HG02588 (cell line): ENCODE measurements around the gene CAMK1D.

ENCODE experiments used
- ATAC-seq: cut with Tn5 transposase; IDR thresholded peaks from one replicate; pipeline ENCODE4 v1.9.1; 2021; ENCODE audit warnings: mild to moderate bottlenecking, moderate library complexity; ENCODE audit not compliant: unreplicated experiment

CAMK1D gene

DNA sequence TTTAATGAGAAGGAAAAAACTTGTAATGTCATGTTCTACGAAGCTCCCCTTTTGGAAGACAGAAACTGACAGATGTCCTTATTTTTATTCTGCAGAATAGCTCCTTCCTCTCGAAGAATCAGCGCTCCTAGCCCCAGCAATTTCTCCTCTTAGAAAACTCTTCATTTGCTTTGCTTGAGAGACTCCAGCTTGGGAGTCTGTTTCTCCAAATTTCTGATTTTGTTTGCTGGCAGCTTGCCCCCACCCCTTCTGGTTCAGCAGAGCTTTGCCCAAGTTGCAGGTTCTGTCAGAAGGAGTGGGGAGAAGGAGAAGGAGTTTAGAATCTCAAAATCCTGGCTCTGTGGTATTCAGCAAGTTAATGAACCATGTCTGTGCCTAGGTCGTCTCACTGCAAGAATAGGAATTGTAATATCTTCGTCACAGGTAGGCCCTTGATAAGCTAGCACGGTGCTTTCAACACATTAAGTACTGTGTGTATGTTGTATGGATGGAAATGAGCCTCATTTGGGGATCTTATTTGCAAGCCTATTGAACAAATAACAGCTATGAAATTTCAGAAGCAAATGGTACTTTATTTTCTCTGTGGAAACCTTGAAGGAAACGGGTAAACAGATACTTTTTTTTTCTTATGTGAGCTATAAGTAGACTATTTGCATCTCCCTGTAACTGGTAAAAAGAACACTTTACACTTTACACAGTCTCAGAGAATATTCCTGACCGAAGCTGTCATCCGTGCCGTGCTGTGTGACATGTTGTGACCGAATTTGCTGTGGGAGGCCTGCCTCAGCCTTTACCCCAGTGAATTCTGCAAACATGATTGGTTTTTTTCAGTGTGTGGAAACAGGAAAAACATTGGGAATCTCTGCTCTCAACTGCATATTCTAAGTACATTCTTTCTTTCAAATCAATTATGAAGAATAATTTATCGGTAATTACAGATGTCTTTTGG, 290.9 kb downstream of the CAMK1D start:
- no peak for ATAC-seq

DNA sequence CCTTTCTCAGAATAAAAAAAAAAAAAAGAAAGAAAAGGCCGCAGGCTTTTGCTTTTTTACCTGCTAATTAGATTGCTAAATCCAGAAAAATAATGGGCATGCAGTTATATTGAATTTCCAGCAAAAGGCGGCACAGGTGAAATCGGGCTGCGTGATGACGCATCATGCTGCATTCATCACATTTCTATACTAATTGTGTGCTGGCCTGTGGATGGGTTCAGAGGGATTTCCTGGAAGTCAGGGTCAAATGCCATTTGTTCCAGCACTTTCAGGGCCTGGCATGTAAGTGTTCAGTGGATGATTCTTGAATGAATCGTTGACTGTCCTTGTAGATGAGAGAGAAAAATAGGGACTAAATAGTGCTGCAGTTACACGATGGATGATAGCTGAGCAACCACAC, 292.7 kb downstream of the CAMK1D start:
- no peak for ATAC-seq

DNA sequence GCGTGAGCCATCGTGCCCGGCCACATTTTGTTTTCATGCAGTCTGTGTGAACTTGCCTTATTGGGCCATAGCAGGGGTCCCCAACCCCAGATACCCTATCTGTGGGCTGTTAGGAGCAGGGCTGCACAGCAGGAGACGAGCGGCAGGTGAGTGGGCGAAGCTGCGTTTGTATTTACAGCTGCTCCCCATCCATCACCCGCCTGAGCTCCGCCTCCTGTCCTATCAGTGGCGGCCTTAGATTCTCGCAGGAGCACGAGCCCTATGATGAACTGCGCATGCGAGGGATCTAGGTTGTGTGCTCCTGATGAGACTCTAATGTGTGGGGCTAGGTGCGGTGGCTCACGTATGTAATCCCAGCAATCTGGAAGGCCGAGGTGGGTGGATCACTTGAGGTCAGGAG, 293.9 kb downstream of the CAMK1D start:
- no peak for ATAC-seq

DNA sequence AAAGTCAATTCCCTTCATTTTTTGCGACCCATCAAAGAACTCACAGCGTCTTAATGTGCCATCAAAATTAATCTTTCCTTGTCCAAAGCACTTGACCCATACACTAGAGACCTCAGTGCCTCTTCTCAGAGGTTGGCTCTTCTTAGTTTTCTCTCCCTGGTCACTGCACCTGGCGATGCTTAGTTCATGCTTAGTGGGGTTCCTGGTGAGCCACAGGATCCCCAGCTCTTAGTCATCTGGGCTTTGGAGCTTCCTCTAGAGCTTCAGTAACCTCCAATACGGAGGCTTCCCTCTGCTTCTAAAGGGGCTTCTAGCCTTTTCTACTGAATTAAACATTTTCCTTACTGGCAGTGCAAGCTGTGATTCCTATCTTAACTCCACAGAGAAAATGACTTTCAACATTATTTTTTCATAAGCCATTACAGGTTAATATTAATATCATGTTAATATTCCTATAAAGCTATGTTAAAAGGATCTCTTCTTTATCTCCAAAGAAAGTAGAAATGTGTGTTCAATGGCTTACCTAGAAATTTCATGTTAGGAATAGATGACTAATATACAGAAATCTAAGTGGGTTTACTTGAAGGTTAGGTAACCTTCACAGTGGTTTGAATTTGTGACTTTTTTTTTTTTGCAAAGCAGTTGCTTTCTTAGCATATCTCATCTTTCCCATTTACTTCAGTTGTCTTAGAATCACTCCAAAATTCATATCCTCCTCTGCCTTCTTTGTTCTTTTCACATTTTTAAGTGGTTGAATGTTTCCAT, 295.2 kb downstream of the CAMK1D start:
- no peak for ATAC-seq

DNA sequence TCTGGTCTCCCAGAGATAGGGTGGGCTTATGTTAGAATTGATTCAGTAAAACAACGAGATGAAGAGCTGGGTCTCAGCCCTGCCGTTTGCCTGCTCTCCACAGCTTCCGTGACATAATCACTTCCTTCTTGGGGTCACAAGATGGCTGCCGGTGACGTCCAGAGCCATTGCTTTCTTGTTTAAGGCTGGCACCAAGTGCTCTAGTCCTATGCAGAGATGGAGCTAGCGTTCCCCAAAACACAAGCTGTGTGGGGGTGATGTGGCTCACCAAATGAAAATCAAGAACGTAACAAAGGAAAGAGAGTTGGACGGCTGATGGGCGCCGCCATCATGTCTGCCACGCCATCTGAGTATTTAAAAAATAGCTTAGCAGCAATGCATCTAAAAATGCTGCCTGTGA, 296.1 kb downstream of the CAMK1D start:
- ATAC-seq = no peak

DNA sequence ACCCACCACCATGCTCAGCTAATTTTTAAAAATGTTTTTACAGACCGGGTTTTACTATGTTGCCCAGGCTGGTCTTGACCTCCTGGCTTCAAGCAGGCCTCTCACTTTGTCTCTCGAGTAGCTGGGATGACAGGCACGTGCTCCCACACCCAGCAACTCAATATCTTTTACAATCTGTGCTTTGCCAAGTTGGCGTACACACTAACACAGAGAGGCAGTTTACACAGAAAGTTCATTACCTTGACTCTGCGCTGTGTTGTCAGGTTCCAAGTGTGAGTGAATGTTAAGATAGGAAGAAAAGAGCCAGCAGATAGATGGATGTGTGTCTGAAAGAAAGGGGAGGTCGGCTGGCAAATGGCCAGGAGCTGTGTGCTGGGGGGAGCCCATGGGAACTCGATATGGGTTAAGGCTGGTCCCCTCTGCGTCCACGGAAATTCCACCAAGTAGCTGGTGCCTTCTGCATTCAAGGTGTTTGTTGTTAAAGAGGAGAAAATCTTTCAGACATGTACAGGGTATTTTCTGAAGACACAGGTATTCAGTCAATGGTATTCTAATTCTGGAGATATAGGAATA, 299.8 kb downstream of the CAMK1D start:
- no peak for ATAC-seq

DNA sequence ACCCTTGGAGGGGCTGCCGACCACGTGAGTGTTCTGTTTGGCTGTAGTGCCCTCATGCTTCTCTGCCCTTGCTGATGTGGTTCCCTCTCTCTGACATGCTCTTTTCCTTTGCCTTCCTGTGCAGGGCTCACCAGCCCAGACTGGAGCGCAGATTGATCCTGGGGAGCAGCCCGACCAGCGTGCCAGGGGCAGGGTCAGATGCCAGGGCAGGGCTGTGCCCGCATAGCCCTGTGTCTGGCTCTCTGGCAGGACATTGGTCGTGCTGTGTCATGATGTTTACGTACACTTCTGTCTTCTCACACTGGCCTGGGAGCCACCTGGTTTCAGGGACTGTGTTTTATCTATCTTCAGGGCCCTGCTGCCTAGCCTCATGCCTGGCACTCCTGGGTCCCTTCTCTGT, 300.8 kb downstream of the CAMK1D start:
- ATAC-seq = no peak

DNA sequence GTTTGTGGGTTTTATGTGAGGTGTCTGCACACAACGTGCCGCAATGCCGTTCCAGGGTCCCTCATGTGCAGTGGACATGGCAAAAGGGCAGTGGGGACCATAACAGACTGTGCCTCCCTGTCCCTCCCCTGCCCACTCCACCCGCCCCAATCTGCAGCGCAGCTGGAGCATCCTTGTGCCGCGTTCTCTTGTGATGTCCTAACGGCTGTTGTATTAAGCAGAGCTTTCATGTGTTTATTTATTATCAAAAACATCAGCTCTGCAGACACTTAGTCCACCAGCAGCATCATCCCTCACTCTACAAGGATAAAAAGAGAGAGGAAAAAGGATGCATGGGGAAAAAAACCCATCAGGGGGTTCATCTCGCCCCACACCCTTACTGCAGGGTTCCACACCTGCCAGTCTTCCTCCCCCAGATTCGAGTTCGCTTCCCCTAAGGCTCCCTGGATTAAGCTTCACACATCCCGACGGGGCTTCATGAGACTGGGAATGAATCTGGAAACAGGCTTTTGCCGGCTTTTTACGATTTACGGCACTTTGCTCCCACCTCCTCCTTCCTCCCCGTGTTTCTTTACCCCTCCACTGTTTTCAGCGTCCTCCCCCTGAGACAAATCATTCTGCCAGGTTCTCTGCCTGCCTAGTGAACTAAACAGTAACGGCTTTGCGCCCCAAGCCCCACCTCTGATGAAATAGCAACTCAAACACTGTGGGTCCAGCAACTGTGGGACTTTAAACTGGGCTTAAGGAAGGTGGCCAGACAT, 301.4 kb downstream of the CAMK1D start:
- ATAC-seq = no peak

DNA sequence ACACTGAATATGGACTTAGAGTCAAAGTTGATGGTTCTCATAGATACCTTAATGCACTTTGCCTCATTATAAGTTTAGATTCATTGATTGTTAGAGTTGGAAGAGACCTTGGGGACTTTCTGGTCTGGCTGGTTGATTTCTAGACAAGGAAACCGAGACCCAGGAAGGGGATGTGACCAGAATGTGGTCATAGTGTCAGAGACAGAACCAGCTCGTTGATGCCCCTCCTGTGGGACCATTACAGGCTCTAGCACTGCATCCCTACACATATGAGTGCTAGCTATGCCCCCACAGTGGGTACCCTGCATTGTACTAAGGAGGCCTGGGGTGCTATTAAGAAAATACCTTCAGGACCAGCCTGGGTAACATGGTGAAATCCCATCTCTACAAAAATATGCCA, 306.6 kb downstream of the CAMK1D start:
- ATAC-seq = no peak

DNA sequence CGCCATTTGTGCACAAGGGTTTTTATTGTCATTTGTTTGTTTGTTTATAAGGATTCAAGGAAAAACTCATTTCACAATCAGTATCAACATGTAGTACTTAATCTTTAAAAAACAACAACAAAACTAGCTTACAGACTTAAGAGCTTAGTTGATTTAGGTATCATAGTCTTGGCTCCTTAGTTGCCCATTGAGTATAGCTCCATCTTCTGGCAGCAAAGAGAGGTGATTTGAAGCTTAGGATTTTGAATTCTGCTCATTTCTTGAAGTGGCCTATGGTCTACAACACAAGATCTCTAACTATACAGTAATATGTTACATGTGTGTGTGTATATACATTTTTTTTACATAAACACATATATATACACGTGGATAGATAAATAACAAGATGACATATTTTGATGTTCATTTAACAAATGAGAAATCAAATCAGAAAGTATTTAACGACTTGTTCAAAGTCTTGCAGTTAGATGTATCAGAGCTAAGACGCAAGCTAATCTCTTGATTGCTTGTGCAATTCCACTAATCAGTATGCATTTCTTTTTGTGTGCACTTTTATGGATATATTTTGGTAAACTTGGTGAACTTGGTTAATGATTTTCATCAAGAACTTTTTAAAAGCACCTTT, 307.3 kb downstream of the CAMK1D start:
- no peak for ATAC-seq

DNA sequence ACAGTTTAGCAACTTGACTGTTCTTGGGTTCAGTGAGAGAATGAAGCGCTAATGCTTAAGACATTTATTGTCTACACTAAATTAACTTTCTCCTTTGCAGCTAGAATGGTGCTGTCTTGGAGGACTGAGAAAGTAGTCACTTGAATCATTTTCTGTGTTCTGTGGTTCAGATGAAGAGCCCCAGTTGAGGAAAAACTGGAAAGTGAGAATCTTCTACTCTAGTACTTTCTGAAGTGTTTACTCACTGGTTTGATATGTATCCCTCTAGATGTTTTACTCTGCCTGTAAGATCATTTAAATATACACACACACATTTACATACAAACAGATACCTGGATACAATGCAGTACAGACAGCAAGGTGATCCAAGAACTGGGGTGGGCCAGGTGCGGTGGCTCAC, 308.1 kb downstream of the CAMK1D start:
- no peak for ATAC-seq

DNA sequence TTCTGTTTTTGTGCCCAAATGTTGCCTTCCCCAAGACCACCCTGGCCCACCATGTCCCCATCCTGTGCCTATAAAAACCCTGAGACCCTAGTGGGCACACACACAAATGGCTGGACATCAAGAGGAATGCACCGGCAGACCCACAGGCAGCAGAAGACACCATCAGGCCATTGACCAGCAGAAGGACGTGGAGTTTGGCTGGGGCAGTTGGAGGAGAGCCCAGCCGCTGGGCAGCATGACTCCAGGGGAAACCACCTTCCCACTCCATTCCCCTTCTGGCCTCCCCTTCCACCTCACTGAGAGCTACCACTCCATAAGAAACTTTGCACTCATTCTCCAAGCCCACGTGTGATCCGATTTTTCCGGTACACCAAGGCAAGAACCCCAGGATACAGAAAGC, 309.2 kb downstream of the CAMK1D start:
- ATAC-seq = no peak

DNA sequence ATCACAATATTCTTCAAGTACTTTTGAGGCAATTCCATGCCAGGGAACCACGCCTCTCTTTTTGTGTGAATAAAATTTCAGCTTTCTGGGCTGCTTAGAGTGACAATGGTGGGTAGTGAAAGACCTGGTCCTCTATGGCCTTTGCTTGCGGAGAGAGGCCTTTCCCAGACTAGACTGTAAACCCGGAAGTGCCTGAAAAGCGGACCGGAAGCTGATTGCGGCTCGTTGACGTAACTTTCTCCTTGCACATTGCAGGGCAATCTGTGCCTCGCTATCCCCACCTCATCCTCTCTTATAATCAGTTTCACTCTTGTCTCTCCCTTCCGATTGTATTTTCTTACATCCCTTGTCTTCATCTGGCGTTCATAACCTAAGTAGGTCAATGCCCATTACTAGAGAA, 310.4 kb downstream of the CAMK1D start:
- ATAC-seq = no peak

DNA sequence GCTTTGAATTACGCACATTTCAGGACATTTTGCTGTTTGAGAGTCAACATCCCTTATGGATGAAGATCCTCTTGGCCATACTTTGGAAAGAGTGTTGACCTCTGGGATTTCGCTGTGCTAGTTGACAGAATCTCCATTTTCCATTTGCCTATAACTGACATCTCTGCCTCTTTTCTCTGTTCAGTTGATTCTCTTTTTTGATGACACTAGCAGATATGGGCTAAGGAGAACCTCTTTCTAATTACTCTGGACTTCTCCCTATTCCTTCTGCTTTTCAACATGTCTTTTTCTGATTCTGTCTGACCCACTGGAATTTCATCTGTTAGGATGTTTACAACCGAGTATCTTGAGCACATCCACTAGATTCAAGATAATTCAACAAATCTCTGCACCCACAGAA, 311.5 kb downstream of the CAMK1D start:
- no peak for ATAC-seq

DNA sequence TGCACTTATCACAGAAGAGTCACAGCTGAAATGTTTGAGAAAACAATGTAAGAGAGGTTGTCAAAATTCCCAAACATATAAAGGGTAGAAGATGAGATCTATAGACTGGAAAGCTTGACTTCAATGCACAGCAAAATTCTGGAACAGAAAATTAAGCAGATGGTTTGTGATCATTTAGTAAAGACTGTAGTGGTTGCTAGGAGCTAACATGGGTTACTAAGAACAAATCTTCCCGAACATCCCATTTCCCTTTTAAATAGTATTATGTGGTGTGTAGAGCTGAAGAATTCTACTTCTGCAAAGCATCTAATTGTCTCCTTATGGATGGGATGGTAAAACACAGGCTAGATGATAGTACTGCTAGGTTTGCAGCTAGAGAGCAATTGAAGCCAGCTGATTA, 312.3 kb downstream of the CAMK1D start:
- no peak for ATAC-seq

DNA sequence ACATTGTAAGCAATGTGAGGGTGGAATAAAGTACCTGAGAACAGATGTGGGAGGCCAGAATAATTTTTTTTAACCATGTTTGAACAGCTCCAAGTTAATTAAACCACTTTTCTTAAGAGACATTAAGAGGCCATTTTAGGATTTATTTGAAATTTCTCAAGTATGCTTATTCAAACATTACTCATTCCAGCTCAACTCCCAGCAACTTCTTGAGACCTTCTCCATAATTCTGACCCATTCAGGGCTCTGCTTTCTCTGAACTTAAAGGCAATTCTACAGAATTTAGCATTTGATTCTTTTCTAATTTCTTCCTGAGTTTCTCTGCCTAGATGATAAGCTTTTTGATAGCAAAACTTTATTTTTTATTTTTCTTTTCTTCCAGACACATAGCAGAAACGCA, 314.5 kb downstream of the CAMK1D start:
- no peak for ATAC-seq

DNA sequence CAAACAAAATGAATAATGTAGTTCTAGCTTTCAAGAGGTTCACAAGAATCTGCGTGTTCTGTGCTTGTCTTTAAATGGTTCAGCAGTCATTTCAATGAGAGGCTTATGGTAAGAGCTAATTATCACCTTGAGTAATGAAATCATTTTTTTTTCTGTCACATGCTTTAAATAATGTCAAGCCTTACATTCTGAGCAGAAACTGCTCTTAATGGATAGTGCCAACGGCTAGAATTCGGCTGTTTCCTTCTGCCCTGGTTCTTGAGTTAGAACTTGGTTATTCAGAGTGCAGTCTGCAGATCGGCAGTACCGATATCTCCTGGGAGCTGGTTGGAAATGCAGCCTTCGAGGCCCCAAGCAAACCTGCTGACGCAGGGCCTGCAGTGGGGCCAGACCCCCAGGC, 316.2 kb downstream of the CAMK1D start:
- ATAC-seq = no peak

DNA sequence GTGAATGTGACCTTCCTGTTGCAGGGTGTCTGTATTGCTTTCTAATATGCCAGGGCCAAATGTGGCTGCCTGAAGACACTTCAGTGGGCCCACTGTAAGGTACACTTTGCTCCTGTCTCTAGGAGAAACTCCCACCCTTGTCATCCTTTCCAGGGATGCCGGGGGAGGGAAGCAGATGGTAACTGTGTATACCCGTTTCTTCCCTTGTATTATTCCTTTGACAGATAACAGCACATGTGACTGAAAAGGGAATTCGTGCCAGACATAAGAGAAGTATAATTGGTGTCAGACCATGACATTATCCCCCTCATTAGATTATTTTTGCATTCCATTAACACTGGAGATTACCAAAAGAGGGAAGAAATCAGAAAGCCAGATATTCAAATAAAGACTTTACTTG, 317.7 kb downstream of the CAMK1D start:
- no peak for ATAC-seq

DNA sequence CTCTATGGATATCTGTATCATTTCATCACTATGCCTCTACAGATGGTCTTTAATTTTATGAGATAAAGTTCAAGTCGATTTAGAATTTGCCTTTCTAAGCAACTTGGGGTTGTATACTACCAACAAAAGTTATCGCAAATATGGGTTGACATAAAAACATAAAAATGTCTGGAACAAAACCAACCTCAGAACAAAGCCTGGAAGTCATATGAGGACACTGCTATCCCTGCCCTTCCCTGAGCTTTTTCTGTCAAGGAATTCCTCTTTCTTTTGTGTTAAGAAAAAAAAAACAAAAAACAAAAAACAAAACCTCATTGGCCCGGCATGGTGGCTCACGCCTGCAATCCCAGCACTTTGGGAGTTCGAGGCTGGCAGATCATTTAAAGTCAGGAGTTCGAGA, 319.3 kb downstream of the CAMK1D start:
- no peak for ATAC-seq

DNA sequence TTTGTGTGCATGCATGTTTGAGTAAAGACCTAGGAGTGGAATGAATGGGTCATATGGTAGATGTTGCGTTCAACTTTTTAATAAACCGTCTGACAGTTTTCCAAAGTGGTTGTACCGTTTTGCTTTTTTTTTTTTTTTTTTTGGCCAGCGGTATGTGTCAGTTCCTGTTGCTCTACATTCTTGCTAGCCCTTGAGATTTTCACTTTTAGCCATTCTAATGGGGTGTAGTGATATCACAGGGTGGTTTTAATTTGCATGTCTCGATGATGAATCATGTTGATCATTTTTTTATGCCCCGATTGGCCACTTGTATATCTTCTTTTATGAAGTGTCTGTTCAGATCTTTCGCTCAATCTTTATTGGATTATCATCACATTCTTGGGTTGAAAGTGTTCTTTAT, 320.7 kb downstream of the CAMK1D start:
- ATAC-seq = no peak

DNA sequence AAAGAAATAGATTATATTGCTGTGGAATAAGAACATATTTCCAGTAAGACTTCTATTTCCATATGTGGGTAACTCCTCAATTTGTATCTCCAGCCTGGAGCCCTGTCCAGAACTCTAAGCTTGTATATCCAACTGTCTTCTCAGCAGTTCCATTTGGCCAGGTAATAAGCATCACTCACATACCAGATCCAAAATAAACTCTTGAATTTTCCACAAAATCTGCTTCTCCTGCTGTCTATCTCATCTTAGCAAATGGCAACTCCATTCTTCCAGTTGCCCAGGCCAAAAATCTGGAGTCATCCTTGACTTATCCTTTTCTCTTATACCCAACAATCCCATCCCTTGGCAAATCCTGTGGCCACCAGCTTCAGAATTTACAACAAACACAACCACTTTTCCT, 325.8 kb downstream of the CAMK1D start:
- ATAC-seq = no peak
